HG02678 (cell line): Measurements from ENCODE around the gene INTS1.

ENCODE experiments used
- ATAC-seq: cut with Tn5 transposase; IDR thresholded peaks from one replicate; pipeline ENCODE4 v1.9.1; 2021; ENCODE audit warnings: mild to moderate bottlenecking, moderate library complexity; ENCODE audit not compliant: unreplicated experiment

INTS1 gene

GRCh38 chr7:1434891-1435670 is 69.1 kb downstream of the INTS1 start:
- no peak for ATAC-seq

- no peak for ATAC-seq
Measured at GRCh38 chr7:1434165-1434718, 69.9 kb downstream of the INTS1 start.

GRCh38 chr7:1433128-1433920 is 70.9 kb downstream of the INTS1 start:
- ATAC-seq, result no peak

GRCh38 chr7:1432411-1433082 is 71.6 kb downstream of the INTS1 start:
- no peak for ATAC-seq

- no peak for ATAC-seq
Measured at GRCh38 chr7:1431634-1432380, 72.4 kb downstream of the INTS1 start.

GRCh38 chr7:1431226-1431625 is 73.0 kb downstream of the INTS1 start:
- no peak for ATAC-seq

GRCh38 chr7:1430056-1430845 is 73.9 kb downstream of the INTS1 start:
- no peak for ATAC-seq

GRCh38 chr7:1428941-1429501 is 75.2 kb downstream of the INTS1 start:
- ATAC-seq, result no peak

- no peak for ATAC-seq
Measured at GRCh38 chr7:1427064-1427657, 77.0 kb downstream of the INTS1 start.

GRCh38 chr7:1426474-1426873 is 77.7 kb downstream of the INTS1 start:
- no peak for ATAC-seq

- no peak for ATAC-seq
Measured at GRCh38 chr7:1425292-1426136, 78.7 kb downstream of the INTS1 start.

GRCh38 chr7:1424041-1424440 is 80.1 kb downstream of the INTS1 start:
- ATAC-seq, result no peak

GRCh38 chr7:1423264-1423811 is 80.9 kb downstream of the INTS1 start:
- no peak for ATAC-seq

GRCh38 chr7:1422512-1423263 is 81.5 kb downstream of the INTS1 start:
- ATAC-seq, result no peak

GRCh38 chr7:1421946-1422345 is 82.2 kb downstream of the INTS1 start:
- ATAC-seq, result no peak

GRCh38 chr7:1421020-1421790 is 83.0 kb downstream of the INTS1 start:
- ATAC-seq, result no peak
